Loucy (cell line): Measurements from ENCODE around the gene PIGM.

Source experiments
- EZH2phosphoT487 ChIP-seq: fragments of 200-600 bp; IDR thresholded peaks from 2 replicates; pipeline ENCODE4 v1.6.1; 2018; ENCODE audit warnings: antibody characterized with exemption, mild to moderate bottlenecking, moderate library complexity, borderline replicate concordance
- TF ChIP-seq, protein P1 (sequence below): fragments of 200-600 bp; sonication (generic); conservative IDR thresholded peaks from 2 replicates; pipeline ENCODE4 v1.5.1; 2014; ENCODE audit warnings: mild to moderate bottlenecking, antibody characterized with exemption, low read length

DNA sequence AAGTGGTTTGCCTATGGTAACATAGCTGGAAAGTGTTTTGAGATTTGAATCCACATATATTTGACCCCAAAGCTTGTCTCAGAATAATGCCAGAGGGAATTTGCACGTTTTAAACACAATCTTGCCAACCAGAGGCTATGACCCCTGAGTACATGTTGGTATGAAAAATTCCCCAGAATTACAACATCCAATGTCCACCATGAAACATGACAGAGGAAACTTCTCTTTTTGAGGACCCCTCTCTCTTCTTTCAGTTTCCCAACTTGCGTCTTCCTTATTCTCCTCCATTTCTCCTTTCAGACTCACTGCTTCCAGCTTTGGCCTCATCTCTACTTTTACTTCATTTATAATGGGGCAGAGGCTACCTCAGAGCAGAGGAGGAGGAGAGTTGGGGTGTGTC is 44.0 kb upstream of the PIGM start:
- TF ChIP-seq, protein P1, sequence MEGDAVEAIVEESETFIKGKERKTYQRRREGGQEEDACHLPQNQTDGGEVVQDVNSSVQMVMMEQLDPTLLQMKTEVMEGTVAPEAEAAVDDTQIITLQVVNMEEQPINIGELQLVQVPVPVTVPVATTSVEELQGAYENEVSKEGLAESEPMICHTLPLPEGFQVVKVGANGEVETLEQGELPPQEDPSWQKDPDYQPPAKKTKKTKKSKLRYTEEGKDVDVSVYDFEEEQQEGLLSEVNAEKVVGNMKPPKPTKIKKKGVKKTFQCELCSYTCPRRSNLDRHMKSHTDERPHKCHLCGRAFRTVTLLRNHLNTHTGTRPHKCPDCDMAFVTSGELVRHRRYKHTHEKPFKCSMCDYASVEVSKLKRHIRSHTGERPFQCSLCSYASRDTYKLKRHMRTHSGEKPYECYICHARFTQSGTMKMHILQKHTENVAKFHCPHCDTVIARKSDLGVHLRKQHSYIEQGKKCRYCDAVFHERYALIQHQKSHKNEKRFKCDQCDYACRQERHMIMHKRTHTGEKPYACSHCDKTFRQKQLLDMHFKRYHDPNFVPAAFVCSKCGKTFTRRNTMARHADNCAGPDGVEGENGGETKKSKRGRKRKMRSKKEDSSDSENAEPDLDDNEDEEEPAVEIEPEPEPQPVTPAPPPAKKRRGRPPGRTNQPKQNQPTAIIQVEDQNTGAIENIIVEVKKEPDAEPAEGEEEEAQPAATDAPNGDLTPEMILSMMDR: no peak
- no peak for TF ChIP-seq EZH2phosphoT487
